Neural progenitor cell (in vitro differentiated cells): ENCODE results near the gene SOX5. TPM values are rescaled to one million over a fixed set of nuclear protein-coding genes. Genes with fewer than 3 reads are reported as not detected.
A peak's percentile ranks its signal among the peaks of the same experiment; 100 is the strongest.

Source experiments
- DNase-seq: peaks from one replicate; pipeline ENCODE4 v3.0.0-alpha.2; 2016; ENCODE audit warnings: low spot score
- H2AFZ ChIP-seq: fragments of 200-600 bp; sonication (generic); replicated peaks from 2 replicates; pipeline ENCODE4 v1.6.1; 2016; ENCODE audit warnings: antibody characterized with exemption
- H3F3A ChIP-seq: fragments of 200-600 bp; sonication (generic); 2 replicates; pipeline ENCODE4 v1.6.1; 2016; ENCODE audit warnings: antibody characterized with exemption, low read depth
- H3K27ac ChIP-seq: fragments of 200-600 bp; sonication (generic); 2 replicates; pipeline ENCODE4 v1.5.1; 2016; ENCODE audit warnings: mild to moderate bottlenecking
- H3K27me3 ChIP-seq: fragments of 200-600 bp; sonication (generic); 2 replicates; pipeline ENCODE4 v1.6.1; 2016; ENCODE audit warnings: mild to moderate bottlenecking, moderate library complexity
- H3K36me3 ChIP-seq: fragments of 200-600 bp; sonication (generic); 2 replicates; pipeline ENCODE4 v1.5.1; 2016
- H3K4me1 ChIP-seq: fragments of 200-600 bp; sonication (generic); 2 replicates; pipeline ENCODE4 v1.6.1; 2016; ENCODE audit warnings: mixed run types
- H3K4me2 ChIP-seq: fragments of 200-600 bp; sonication (generic); 2 replicates; pipeline ENCODE4 v1.6.1; 2016
- H3K4me3 ChIP-seq: fragments of 200-600 bp; sonication (generic); 2 replicates; pipeline ENCODE4 v1.5.1; 2016
- H3K79me2 ChIP-seq: fragments of 200-600 bp; sonication (generic); 2 replicates; pipeline ENCODE4 v1.6.1; 2016; ENCODE audit warnings: low read depth
- H3K9ac ChIP-seq: fragments of 200-600 bp; sonication (generic); 2 replicates; pipeline ENCODE4 v1.6.1; 2016
- H3K9me3 ChIP-seq: fragments of 200-600 bp; sonication (generic); 2 replicates; pipeline ENCODE4 v1.5.1; 2016; ENCODE audit warnings: low read depth
- H4K20me1 ChIP-seq: fragments of 200-600 bp; sonication (generic); 2 replicates; pipeline ENCODE4 v1.6.1; 2016; ENCODE audit warnings: low read depth
- H3K27ac Mint-ChIP-seq: 3 replicates; pipeline ENCODE4 v1.8.0; 2021; ENCODE audit warnings: mixed read lengths
- H3K27me3 Mint-ChIP-seq: 2 replicates; pipeline ENCODE4 v1.8.0; 2022; ENCODE audit warnings: low read depth, mild to moderate bottlenecking, inconsistent platforms, moderate library complexity, mixed read lengths; ENCODE audit not compliant: insufficient read depth
- H3K36me3 Mint-ChIP-seq: 3 replicates; pipeline ENCODE4 v1.8.0; 2021; ENCODE audit warnings: mixed read lengths
- H3K4me1 Mint-ChIP-seq: 3 replicates; pipeline ENCODE4 v1.8.0; 2021; ENCODE audit warnings: mixed read lengths
- H3K4me3 Mint-ChIP-seq: 3 replicates; pipeline ENCODE4 v1.8.0; 2021; ENCODE audit warnings: mild to moderate bottlenecking, moderate library complexity, mixed read lengths
- H3K9me3 Mint-ChIP-seq: 3 replicates; pipeline ENCODE4 v1.8.0; 2020; ENCODE audit warnings: mixed read lengths
- CTCF ChIP-seq: fragments of 200-600 bp; sonication (generic); IDR thresholded peaks from 2 replicates; pipeline ENCODE4 v1.5.1; 2017; ENCODE audit warnings: antibody characterized with exemption, mild to moderate bottlenecking
- EZH2 ChIP-seq: fragments of 200-600 bp; sonication (generic); IDR thresholded peaks from 2 replicates; pipeline ENCODE4 v1.6.1; 2017; ENCODE audit warnings: antibody characterized with exemption, mild to moderate bottlenecking, moderate library complexity
- EZH2phosphoT487 ChIP-seq: fragments of 200-600 bp; sonication (generic); IDR thresholded peaks from 2 replicates; pipeline ENCODE4 v1.6.1; 2017; ENCODE audit warnings: antibody characterized with exemption
- total RNA-seq: library from RNA; depleted of rRNA; stranded (reverse); fragments of >200 nt; gene quantifications from 2 replicates; pipeline ENCODE4 v1.2.3, GENCODE V29; 2015; ENCODE audit warnings: low replicate concordance

SOX5 gene
- total RNA-seq, 1 donor from 2014 or later: 79.5 TPM

GRCh38 chr12:23952071-23952470, 2.6 kb upstream of the SOX5 start:
- H3K36me3 Mint-ChIP-seq: peaks cover 3% of the 10 kb centered on the region
- H3K4me1 Mint-ChIP-seq: peaks cover 15% of the 10 kb centered on the region
- no peak overlapping the region for H3K4me3 ChIP-seq

GRCh38 chr12:23950775-23951451, 1.4 kb upstream of the SOX5 start:
- Mint-ChIP-seq H3K4me3 (no peak overlapping the region), H3K36me3 (no peaks in the 10 kb centered on the region), H3K27ac (no peak overlapping the region), H3K9me3 (peaks cover 6% of the 10 kb centered on the region), H3K4me1 (peaks cover 23% of the 10 kb centered on the region), H3K27me3 (no peaks in the 10 kb centered on the region)
- peak overlapping the region; percentile 67 for H3K4me3 ChIP-seq
- peak overlapping the region; percentile 17 for H3K27ac ChIP-seq
- peak overlapping the region; percentile 43 for H2AFZ ChIP-seq
- DNase-seq: peak; percentile 77
- H3K9ac ChIP-seq: no peak overlapping the region
- H3K36me3 ChIP-seq: no peaks in the 10 kb centered on the region
- peaks cover 35% of the 10 kb centered on the region for H3K4me1 ChIP-seq
- no peaks in the 10 kb centered on the region for H3K27me3 ChIP-seq
- H3K4me2 ChIP-seq: peak overlapping the region; percentile 98
- peaks cover 41% of the 10 kb centered on the region for H3K79me2 ChIP-seq
- H3F3A ChIP-seq: peaks cover 44% of the 10 kb centered on the region
- H4K20me1 ChIP-seq: no peaks in the 10 kb centered on the region
- TF ChIP-seq CTCF: no peak
- TF ChIP-seq EZH2phosphoT487: no peak
- no peak for TF ChIP-seq EZH2
- H3K9me3 ChIP-seq: no peaks in the 10 kb centered on the region

More at GRCh38 chr12:23952071-23952470, 2.6 kb upstream of the SOX5 start:
- peak overlapping the region; percentile 98 for H3K4me2 ChIP-seq
- H4K20me1 ChIP-seq: no peaks in the 10 kb centered on the region
- no peaks in the 10 kb centered on the region for H3K9me3 ChIP-seq
- TF ChIP-seq EZH2phosphoT487 (no peak), CTCF (no peak), EZH2 (no peak)
- peaks cover 23% of the 10 kb centered on the region for H3K4me1 ChIP-seq
- Mint-ChIP-seq H3K9me3 (peaks cover 11% of the 10 kb centered on the region), H3K4me3 (peak overlapping the region; percentile 11), H3K27ac (no peak overlapping the region), H3K27me3 (no peaks in the 10 kb centered on the region)
- no peaks in the 10 kb centered on the region for H3K36me3 ChIP-seq
- H3K27me3 ChIP-seq: no peaks in the 10 kb centered on the region
- no peak for DNase-seq
- peaks cover 29% of the 10 kb centered on the region for H3K79me2 ChIP-seq
- peak overlapping the region; percentile 23 for H2AFZ ChIP-seq
- H3K9ac ChIP-seq: no peak overlapping the region
- peaks cover 40% of the 10 kb centered on the region for H3F3A ChIP-seq
- no peak overlapping the region for H3K27ac ChIP-seq

- DNase-seq: peak; percentile 52
- Mint-ChIP-seq H3K4me1 (peaks cover 23% of the 10 kb centered on the region), H3K27ac (no peak overlapping the region), H3K4me3 (no peak overlapping the region), H3K9me3 (no peaks in the 10 kb centered on the region), H3K36me3 (no peaks in the 10 kb centered on the region), H3K27me3 (no peaks in the 10 kb centered on the region)
- H3F3A ChIP-seq: peaks cover 50% of the 10 kb centered on the region
- peak overlapping the region; percentile 98 for H3K4me2 ChIP-seq
- TF ChIP-seq EZH2 (no peak), EZH2phosphoT487 (no peak), CTCF (no peak)
- H3K4me3 ChIP-seq: peak overlapping the region; percentile 67
- peaks cover 41% of the 10 kb centered on the region for H3K4me1 ChIP-seq
- H2AFZ ChIP-seq: no peak overlapping the region
- no peaks in the 10 kb centered on the region for H3K9me3 ChIP-seq
- peak overlapping the region; percentile 28 for H3K27ac ChIP-seq
- H3K27me3 ChIP-seq: no peaks in the 10 kb centered on the region
- no peaks in the 10 kb centered on the region for H4K20me1 ChIP-seq
- no peak overlapping the region for H3K9ac ChIP-seq
- H3K79me2 ChIP-seq: peaks cover 47% of the 10 kb centered on the region
- no peaks in the 10 kb centered on the region for H3K36me3 ChIP-seq
These were observed 822 bp upstream of the SOX5 start for GRCh38 chr12:23950210-23950774.
